PC-3 (cell line): Measurements from ENCODE around the gene PRPF31. TPM values are rescaled to one million over a fixed set of nuclear protein-coding genes. Genes with fewer than 3 reads are reported as not detected.
A peak's percentile ranks its signal among the peaks of the same experiment; 100 is the strongest.

ENCODE experiments used
- ATAC-seq: fragments of 200-7000 bp; cut with Tn5 transposase; 2 replicates; pipeline ENCODE4 v1.9.1; 2020; ENCODE audit warnings: mild to moderate bottlenecking, moderate library complexity
- BruUV-seq: library from RNA; stranded (reverse); fragments of 400-500 nt; replicated peaks from 2 replicates; lab custom pipeline; 2021; lab: Mats Ljungman, UMichigan
- CTCF ChIA-PET: fragments of 300-600 bp; sonication (Branson Sonifier 250); formaldehyde crosslinking; loops from one replicate; lab custom pipeline; 2022; ENCODE audit warnings: antibody characterized with exemption; lab: Charles Lee
- POLR2A ChIA-PET: fragments of 300-600 bp; sonication (Branson Sonifier 250); formaldehyde crosslinking; loops from one replicate; lab custom pipeline; 2022; ENCODE audit warnings: antibody characterized with exemption; ENCODE audit not compliant: unreplicated experiment; lab: Charles Lee
- DNase-seq: peaks from one replicate; pipeline ENCODE4 v3.0.0-alpha.2; 2015
- H2AFZ ChIP-seq: fragments of 300-600 bp; sonication (generic); 2 replicates; pipeline ENCODE4 v1.6.0; 2016; ENCODE audit warnings: antibody characterized with exemption, low read length
- H3F3A ChIP-seq: fragments of 300-600 bp; sonication (generic); one replicate; pipeline ENCODE4 v1.6.0; 2017; ENCODE audit warnings: antibody characterized with exemption, low read length, control low read depth, mild to moderate bottlenecking; ENCODE audit not compliant: unreplicated experiment
- H3K27ac ChIP-seq: fragments of 300-600 bp; sonication (generic); 2 replicates; pipeline ENCODE4 v1.5.1; 2016; ENCODE audit warnings: mild to moderate bottlenecking, low read length
- H3K27me3 ChIP-seq: fragments of 300-600 bp; sonication (generic); 2 replicates; pipeline ENCODE4 v1.6.1; 2016; ENCODE audit warnings: low read length, mixed read lengths
- H3K36me3 ChIP-seq: fragments of 300-600 bp; sonication (generic); 2 replicates; pipeline ENCODE4 v1.6.1; 2016; ENCODE audit warnings: low read depth, mixed run types, low read length, mixed read lengths
- H3K4me1 ChIP-seq: fragments of 300-600 bp; sonication (generic); 2 replicates; pipeline ENCODE4 v1.5.1; 2016; ENCODE audit warnings: low read length; ENCODE audit not compliant: insufficient read depth
- H3K4me2 ChIP-seq: fragments of 300-600 bp; sonication (generic); 2 replicates; pipeline ENCODE4 v1.6.0; 2016; ENCODE audit warnings: low read length
- H3K4me3 ChIP-seq: fragments of 300-600 bp; sonication (generic); 2 replicates; pipeline ENCODE4 v1.5.1; 2016; ENCODE audit warnings: mild to moderate bottlenecking, low read length, mixed read lengths
- H3K79me2 ChIP-seq: fragments of 300-600 bp; sonication (generic); 2 replicates; pipeline ENCODE4 v1.6.1; 2017; ENCODE audit warnings: low read length, mixed read lengths
- H3K9ac ChIP-seq: fragments of 300-600 bp; sonication (generic); 2 replicates; pipeline ENCODE4 v1.6.0; 2016; ENCODE audit warnings: mild to moderate bottlenecking, low read length
- H3K9me2 ChIP-seq: fragments of 300-600 bp; sonication (generic); replicated peaks from 2 replicates; pipeline ENCODE4 v1.6.1; 2016; ENCODE audit warnings: mixed run types, low read length, mixed read lengths
- H3K9me3 ChIP-seq: fragments of 300-600 bp; sonication (generic); 2 replicates; pipeline ENCODE4 v1.6.1; 2016; ENCODE audit warnings: low read length, mixed read lengths
- H4K20me1 ChIP-seq: fragments of 300-600 bp; sonication (generic); 2 replicates; pipeline ENCODE4 v1.6.1; 2016; ENCODE audit warnings: low read length, mixed read lengths
- CTCF ChIP-seq: fragments of 300-600 bp; sonication (generic); conservative IDR thresholded peaks from 2 replicates; pipeline ENCODE4 v1.5.1; 2017; ENCODE audit warnings: antibody characterized with exemption, low read depth, mild to moderate bottlenecking, low read length
- EZH2 ChIP-seq: fragments of 300-600 bp; sonication (generic); IDR thresholded peaks from one replicate; pipeline ENCODE4 v1.6.1; 2017; ENCODE audit warnings: antibody characterized with exemption, mild to moderate bottlenecking, low read length; ENCODE audit not compliant: unreplicated experiment
- EZH2phosphoT487 ChIP-seq: fragments of 300-600 bp; sonication (generic); IDR thresholded peaks from 2 replicates; pipeline ENCODE4 v1.6.1; 2018; ENCODE audit warnings: mild to moderate bottlenecking, antibody characterized with exemption, low read length, borderline replicate concordance
- intact Hi-C: fragments of 100-400 bp; cut with micrococcal nuclease; formaldehyde crosslinking; loops from 2 replicates; pipeline ENCODE4 v1.9.0; 2023
- total RNA-seq: library from RNA; depleted of rRNA; stranded (reverse); fragments of >200 nt; gene quantifications from 2 replicates; pipeline ENCODE4 v1.2.3, GENCODE V29; 2014

PRPF31 gene
- total RNA-seq, 1 experiment from 2014 or later = 170 TPM

GRCh38 chr19:54173359-54173699 lies 57.8 kb downstream of the PRPF31 start:
- H3K4me1 ChIP-seq = peaks cover 10% of the 10 kb centered on the region; the same call in 1 of the 2 replicates
- no peaks in the 10 kb centered on the region for H3K9me2 ChIP-seq
- H4K20me1 ChIP-seq = no peaks in the 10 kb centered on the region
- H3F3A ChIP-seq = no peaks in the 10 kb centered on the region
- BruUV-seq = no TSS peak
- DNase-seq (no peak), ATAC-seq (no peak)
- H2AFZ ChIP-seq = peak overlapping the region; percentile 18; the same call in 1 of the 2 replicates
- H3K4me3 ChIP-seq = no peak overlapping the region
- H3K36me3 ChIP-seq = peaks cover 4% of the 10 kb centered on the region; the same call in 1 of the 2 replicates
- ChIA-PET CTCF (interaction anchor here (1.0 kb wide), 2 partner anchors 15 to 16 kb away, joined by 3 to 4 read pairs; partner anchors contain the start of gene MBOAT7), POLR2A (interaction anchor here (0.5 to 1.3 kb wide), 3 partner anchors 16 to 111 kb away, joined by 3 to 19 read pairs (median 6); partner anchors contain the start of gene MBOAT7)
- H3K27ac ChIP-seq = no peak overlapping the region
- H3K79me2 ChIP-seq = no peaks in the 10 kb centered on the region
- intact Hi-C loops = loop anchor here (2.0 kb wide), 1 partner anchor 15 kb away; the partner anchor contains the start of gene MBOAT7
- no peak overlapping the region for H3K9ac ChIP-seq
- TF ChIP-seq EZH2 (no peak), CTCF (no peak), EZH2phosphoT487 (no peak)
- peak overlapping the region; percentile 43; the same call in 1 of the 2 replicates for H3K4me2 ChIP-seq
- H3K27me3 ChIP-seq = no peaks in the 10 kb centered on the region
- no peaks in the 10 kb centered on the region for H3K9me3 ChIP-seq

GRCh38 chr19:54173951-54174834 lies 58.6 kb downstream of the PRPF31 start:
- CTCF ChIA-PET = interaction anchor here (1.0 to 1.3 kb wide), 3 partner anchors 15 kb away, joined by 3 to 4 read pairs (median 3); partner anchors contain the start of gene MBOAT7
- POLR2A ChIA-PET = interaction anchor here (0.7 to 1.3 kb wide), 2 partner anchors 15 kb away, joined by 3 to 5 read pairs; partner anchors contain the start of gene MBOAT7
- no peak overlapping the region for H3K4me2 ChIP-seq
- H3K9ac ChIP-seq = no peak overlapping the region
- no peaks in the 10 kb centered on the region for H3F3A ChIP-seq
- DNase-seq (peak; percentile 1), ATAC-seq (no peak)
- no peaks in the 10 kb centered on the region for H3K79me2 ChIP-seq
- H3K4me3 ChIP-seq = no peak overlapping the region
- no peaks in the 10 kb centered on the region for H3K9me2 ChIP-seq
- H2AFZ ChIP-seq = no peak overlapping the region
- no TSS peak for BruUV-seq
- H3K4me1 ChIP-seq = peaks cover 10% of the 10 kb centered on the region; the same call in 1 of the 2 replicates
- H3K36me3 ChIP-seq = peaks cover 11% of the 10 kb centered on the region
- TF ChIP-seq EZH2 (no peak), CTCF (no peak), EZH2phosphoT487 (no peak)
- no peaks in the 10 kb centered on the region for H4K20me1 ChIP-seq
- no peaks in the 10 kb centered on the region for H3K27me3 ChIP-seq
- intact Hi-C loops = loop anchor here (2.0 kb wide), 1 partner anchor 15 kb away; the partner anchor contains the start of gene MBOAT7
- no peak overlapping the region for H3K27ac ChIP-seq
- H3K9me3 ChIP-seq = no peaks in the 10 kb centered on the region
